ENCODE data around the gene SCD. TPM values are rescaled to one million over a fixed set of nuclear protein-coding genes. Genes with fewer than 3 reads are reported as not detected.
"Not testable (repeated sequence)": the region's sequence is repeated elsewhere in the genome, so short reads cannot be mapped to it uniquely, and the experiment has no call there.

Gene SCD
- total RNA-seq, 2 experiments from 2014 or later = 151 to 153 TPM

GRCh38 chr10:100374677-100375353 lies 27.8 kb downstream of the SCD start:
- POLR2A ChIA-PET = interaction anchor here (0.6 to 3.1 kb wide), 4 partner anchors 12 to 152 kb away, joined by 3 to 74 read pairs (median 6); partner anchors contain the start of gene SCD
- CTCF ChIA-PET = not testable (repeated sequence)

GRCh38 chr10:100376656-100377055 lies 29.6 kb downstream of the SCD start:
- POLR2A ChIA-PET = not testable (repeated sequence)
- CTCF ChIA-PET = interaction anchor here (0.6 kb wide), 1 partner anchor 46 kb away, joined by 3 read pairs; no protein-coding TSS in a partner anchor

GRCh38 chr10:100377830-100378229 lies 30.8 kb downstream of the SCD start:
- ChIA-PET POLR2A (interaction anchor here (0.7 kb wide), 1 partner anchor 31 kb away, joined by 4 read pairs; the partner anchor contains the start of gene SCD), CTCF (interaction anchor here (0.6 kb wide), 1 partner anchor 74 kb away, joined by 4 read pairs; no protein-coding TSS in a partner anchor)

GRCh38 chr10:100380400-100380799 lies 33.4 kb downstream of the SCD start:
- POLR2A ChIA-PET = interaction anchor here (0.6 to 1.1 kb wide), 3 partner anchors 10 to 210 kb away, joined by 3 read pairs; no protein-coding TSS in a partner anchor
- CTCF ChIA-PET = no interaction called here

GRCh38 chr10:100382553-100382952 lies 35.5 kb downstream of the SCD start:
- ChIA-PET CTCF (interaction anchor here (1.5 kb wide), 1 partner anchor 9 kb away, joined by 3 read pairs; no protein-coding TSS in a partner anchor), POLR2A (no interaction called here)

- POLR2A ChIA-PET = interaction anchor here (0.8 kb wide), 1 partner anchor 10 kb away, joined by 4 read pairs; no protein-coding TSS in a partner anchor
- CTCF ChIA-PET = interaction anchor here (1.5 kb wide), 1 partner anchor 10 kb away, joined by 3 read pairs; no protein-coding TSS in a partner anchor
These were observed 36.2 kb downstream of the SCD start for GRCh38 chr10:100383251-100383650.

- POLR2A ChIA-PET = interaction anchor here (0.6 kb wide), 1 partner anchor 40 kb away, joined by 3 read pairs; no protein-coding TSS in a partner anchor
These were observed 44.4 kb downstream of the SCD start for GRCh38 chr10:100391163-100392002.

GRCh38 chr10:100392686-100393003 lies 45.6 kb downstream of the SCD start:
- CTCF ChIA-PET = no interaction called here
- POLR2A ChIA-PET = no interaction called here

More at GRCh38 chr10:100391163-100392002, 44.4 kb downstream of the SCD start:
- CTCF ChIA-PET = no interaction called here

- ChIA-PET CTCF (no interaction called here), POLR2A (no interaction called here)
These were observed 48.6 kb downstream of the SCD start for GRCh38 chr10:100395626-100396025.

- POLR2A ChIA-PET = no interaction called here
- CTCF ChIA-PET = no interaction called here
These were observed 49.6 kb downstream of the SCD start for GRCh38 chr10:100396605-100397004.

GRCh38 chr10:100401631-100402328 lies 54.7 kb downstream of the SCD start:
- POLR2A ChIA-PET = no interaction called here
- CTCF ChIA-PET = interaction anchor here (1.3 kb wide), 1 partner anchor 12 kb away, joined by 3 read pairs; no protein-coding TSS in a partner anchor

- ChIA-PET CTCF (interaction anchor here (1.1 kb wide), 1 partner anchor 10 kb away, joined by 3 read pairs; no protein-coding TSS in a partner anchor), POLR2A (no interaction called here)
These were observed 56.7 kb downstream of the SCD start for GRCh38 chr10:100403734-100404133.

- CTCF ChIA-PET = interaction anchor here (0.9 kb wide), 1 partner anchor 9 kb away, joined by 3 read pairs; no protein-coding TSS in a partner anchor
- POLR2A ChIA-PET = no interaction called here
These were observed 66.1 kb downstream of the SCD start for GRCh38 chr10:100413173-100413572.

Other genes with a start within 250 kb of the SCD start
- 10 to 100 TPM; 22.1 TPM for gene ERLIN1, start 161.2 kb upstream of the SCD start, total RNA-seq
- gene CHUK, start 117.6 kb upstream of the SCD start, total RNA-seq = 10 to 100 TPM; 40.8 to 41.1 TPM
- gene CWF19L1, start 79.6 kb upstream of the SCD start, total RNA-seq = 10 to 100 TPM; 47.2 to 49.1 TPM
- gene BLOC1S2, start 60.6 kb upstream of the SCD start, total RNA-seq = 10 to 100 TPM; 62.3 to 64.4 TPM
- not detected for gene PKD2L1, start 17.0 kb upstream of the SCD start, total RNA-seq
- gene WNT8B, start 115.8 kb downstream of the SCD start, total RNA-seq = not detected
- gene SEC31B, start 172.6 kb downstream of the SCD start, total RNA-seq = 10 to 100 TPM; 17.5 to 21.4 TPM
- gene NDUFB8, start 182.6 kb downstream of the SCD start, total RNA-seq = 100 to 1,000 TPM; 311 to 324 TPM
- 10 to 100 TPM; 41.7 to 45.4 TPM for gene HIF1AN, start 188.7 kb downstream of the SCD start, total RNA-seq

Data from activated CD8-positive, alpha-beta memory T cell treated with anti-CD3 and anti-CD28 coated beads for 36 hours (primary cell).